Testis (tissue), 3 donors: ENCODE results near the gene GRIK5. TPM values are rescaled to one million over a fixed set of nuclear protein-coding genes. Genes with fewer than 3 reads are reported as not detected.

Experiments used
- DNase-seq: peaks from one replicate; pipeline ENCODE4 v3.0.0-alpha.2; 2019
- H3K27ac ChIP-seq, 2 donors: fragments of 200-600 bp; sonication (generic); one replicate each; pipeline ENCODE4 v1.5.1; 2019
- H3K27me3 ChIP-seq: fragments of 200-600 bp; sonication (generic); one replicate; pipeline ENCODE4 v1.5.1; 2019
- H3K36me3 ChIP-seq: fragments of 200-600 bp; sonication (generic); one replicate; pipeline ENCODE4 v1.5.1; 2017; ENCODE audit warnings: low read depth; ENCODE audit errors: missing control alignments
- H3K4me1 ChIP-seq: fragments of 200-600 bp; sonication (generic); one replicate; pipeline ENCODE4 v1.5.1; 2019
- H3K4me3 ChIP-seq, 2 donors: fragments of 200-600 bp; sonication (generic); one replicate each; pipeline ENCODE4 v1.5.1; 2017 to 2019
- H3K9me3 ChIP-seq: fragments of 200-600 bp; sonication (generic); one replicate; pipeline ENCODE4 v1.5.1; 2017
- CTCF ChIP-seq, 3 experiments: fragments of 450-650 bp in 2 of 3; fragments of 200-600 bp in 1 of 3; sonication (generic) in 1 of 3; IDR thresholded peaks; one replicate each; pipeline ENCODE4 v1.5.1; 2016 to 2019; ENCODE audit warnings: antibody characterized with exemption in 3 of 3, mild to moderate bottlenecking in 2 of 3, moderate library complexity in 1 of 3
- POLR2A ChIP-seq: fragments of 450-650 bp; IDR thresholded peaks from one replicate; pipeline ENCODE4 v1.6.1; 2017; ENCODE audit warnings: antibody characterized with exemption, mild to moderate bottlenecking, moderate library complexity
- WGBS, 2 donors: methylation state at CpG; one replicate each; pipeline ENCODE4 v1.1.5; 2018; 5-methylcytosine and 5-hydroxymethylcytosine counted together
- intact Hi-C: fragments of 100-400 bp; cut with DNase I; formaldehyde crosslinking; loops from one replicate; pipeline ENCODE4 v1.15.1; 2023; ENCODE audit warnings: low total_unique reads
- polyA plus RNA-seq: library from polyadenylated mRNA; stranded (reverse); fragments of 350-450 nt; fragmentation: Illumina TruSeq; extraction: RNeasy Lipid Tissue Mini Kit (QIAGEN cat#74804); gene quantifications from one replicate; pipeline ENCODE4 v1.2.3, GENCODE V29; 2014; ENCODE audit warnings: low read depth, low replicate concordance; ENCODE audit not compliant: insufficient read depth
- total RNA-seq, 2 donors: library from RNA; depleted of rRNA; stranded (reverse); fragments of >200 nt; gene quantifications; one replicate each; pipeline ENCODE4 v1.2.3, GENCODE V29; 2016

Gene GRIK5
- total and polyA plus RNA-seq, 3 donors from 2014 or later, result 31.7 to 87.4 (median 43.8) TPM

DNA sequence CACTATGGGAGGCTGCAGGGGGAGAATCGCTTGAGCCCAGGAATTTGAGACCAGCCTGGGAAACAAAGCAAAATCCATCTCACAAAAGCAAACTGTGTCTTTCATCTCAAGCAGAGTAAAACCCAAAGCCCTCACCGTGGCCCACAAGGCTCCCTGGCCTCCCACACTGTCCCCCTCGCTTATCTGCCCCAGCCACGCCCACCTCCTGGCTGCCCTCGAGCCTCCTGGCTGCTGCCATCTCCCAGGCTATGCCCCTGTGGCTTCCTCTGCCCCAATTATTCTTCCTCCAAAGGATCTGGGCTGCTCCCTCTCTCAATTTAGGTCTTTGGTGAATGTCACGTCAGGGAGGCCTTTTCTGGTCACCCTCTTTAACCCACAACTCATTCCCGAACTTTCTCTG is 114.5 kb downstream of the GRIK5 start:
- peaks cover 12% of the 10 kb centered on the region for H3K4me1 ChIP-seq
- H3K27me3 ChIP-seq, result no peaks in the 10 kb centered on the region
- H3K9me3 ChIP-seq, result no peaks in the 10 kb centered on the region
- no peak for DNase-seq
- TF ChIP-seq POLR2A (no peak), CTCF (IDR thresholded peaks at IDR 0.05) (no peak)
- no peaks in the 10 kb centered on the region for H3K36me3 ChIP-seq
- no peak overlapping the region for H3K4me3 ChIP-seq
- WGBS, 2 donors, result 50 to 53% methylated on average over 7 of the region's 7 CpGs
- H3K27ac ChIP-seq, result no peak overlapping the region
- intact Hi-C loops, result loop anchor here (10.0 kb wide), 1 partner anchor 81 kb away; the partner anchor contains the start of gene CD79A

DNA sequence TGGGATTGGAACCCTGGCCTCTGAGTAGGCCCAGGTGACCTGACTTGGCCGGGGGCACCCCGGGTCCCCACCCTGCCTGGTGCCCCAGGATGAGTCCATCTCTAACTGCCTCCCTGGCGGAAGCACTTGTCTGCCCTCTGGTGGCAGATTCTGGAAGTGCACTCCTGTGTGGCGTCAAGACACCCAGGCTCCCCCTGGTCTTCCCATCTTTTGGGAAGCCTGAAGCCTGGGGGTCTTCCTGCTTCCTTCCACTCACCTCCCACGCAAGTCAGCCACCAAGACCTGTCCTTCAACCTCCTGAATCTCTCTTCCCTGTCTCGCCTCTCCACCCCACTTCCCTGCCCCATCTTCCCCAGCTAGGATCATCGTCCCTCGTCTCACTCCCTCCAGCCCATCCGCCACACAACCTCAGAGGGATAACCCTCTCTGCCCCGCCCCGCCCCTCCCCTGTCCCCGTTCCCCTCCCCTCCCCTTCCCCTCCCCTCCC is 118.3 kb downstream of the GRIK5 start:
- Histone ChIP-seq H3K27ac (no peak overlapping the region), H3K9me3 (no peaks in the 10 kb centered on the region), H3K27me3 (no peaks in the 10 kb centered on the region), H3K4me3 (no peak overlapping the region), H3K4me1 (no peaks in the 10 kb centered on the region), H3K36me3 (no peaks in the 10 kb centered on the region)
- intact Hi-C loops, result loop anchor here (10.0 kb wide), 1 partner anchor 77 kb away; the partner anchor contains the start of gene CD79A
- peak; percentile 82 for DNase-seq
- TF ChIP-seq CTCF (IDR thresholded peaks at IDR 0.05) (peak; percentile 82 to 99 (median 89)), POLR2A (no peak)
- 16 to 22% methylated on average over 5 to 12 of the region's 12 CpGs for WGBS, 2 donors

Other genes starting within 250 kb of the GRIK5 start
- 10 to 100 TPM; 33.6 to 68.4 TPM for gene LYPD4, start 225.5 kb downstream of the GRIK5 start, total RNA-seq
- gene LYPD4, start 225.5 kb downstream of the GRIK5 start, polyA plus RNA-seq, result 198 TPM
- gene DMRTC2, start 225.2 kb downstream of the GRIK5 start, total RNA-seq, result 10 to 100 TPM; 23.1 to 55.3 TPM
- gene DMRTC2, start 225.2 kb downstream of the GRIK5 start, polyA plus RNA-seq, result 71.0 TPM
- gene RPS19, start 210.0 kb downstream of the GRIK5 start, total RNA-seq, result 1,000 to 10,000 TPM in 1 of 2 donors, 100 to 1,000 TPM in 1; 869 to 1,199 TPM
- 1,270 TPM for gene RPS19, start 210.0 kb downstream of the GRIK5 start, polyA plus RNA-seq
- under 1 TPM in 1 of 2 donors, not detected in 1; 0.87 TPM for gene CD79A, start 192.9 kb downstream of the GRIK5 start, total RNA-seq
- gene CD79A, start 192.9 kb downstream of the GRIK5 start, polyA plus RNA-seq, result 3.6 TPM
- gene ARHGEF1, start 187.0 kb downstream of the GRIK5 start, total RNA-seq, result 10 to 100 TPM; 51.2 to 56.3 TPM
- 33.2 TPM for gene ARHGEF1, start 187.0 kb downstream of the GRIK5 start, polyA plus RNA-seq
- gene ERFL, start 141.8 kb downstream of the GRIK5 start, total RNA-seq, result 1 to 10 TPM; 2.2 to 2.4 TPM
- 0.78 TPM for gene ERFL, start 141.8 kb downstream of the GRIK5 start, polyA plus RNA-seq
- 100 to 1,000 TPM; 143 to 196 TPM for gene RABAC1, start 110.9 kb downstream of the GRIK5 start, total RNA-seq
- 182 TPM for gene RABAC1, start 110.9 kb downstream of the GRIK5 start, polyA plus RNA-seq
- gene ATP1A3, start 76.0 kb downstream of the GRIK5 start, total RNA-seq, result 10 to 100 TPM; 30.3 to 60.8 TPM
- gene ATP1A3, start 76.0 kb downstream of the GRIK5 start, polyA plus RNA-seq, result 87.3 TPM
- 10 to 100 TPM; 63.2 to 64.8 TPM for gene ZNF574, start 6.0 kb upstream of the GRIK5 start, total RNA-seq
- 47.4 TPM for gene ZNF574, start 6.0 kb upstream of the GRIK5 start, polyA plus RNA-seq
- 10 to 100 TPM in 1 of 2 donors, 1 to 10 TPM in 1; 9.4 to 20.6 TPM for gene POU2F2, start 62.2 kb upstream of the GRIK5 start, total RNA-seq
- gene POU2F2, start 62.2 kb upstream of the GRIK5 start, polyA plus RNA-seq, result 13.2 TPM
- gene DEDD2, start 147.5 kb upstream of the GRIK5 start, total RNA-seq, result 10 to 100 TPM; 54.4 to 80.0 TPM
- gene DEDD2, start 147.5 kb upstream of the GRIK5 start, polyA plus RNA-seq, result 40.7 TPM
- 10 to 100 TPM; 10.1 to 12.2 TPM for gene ZNF526, start 150.1 kb upstream of the GRIK5 start, total RNA-seq
- 10.1 TPM for gene ZNF526, start 150.1 kb upstream of the GRIK5 start, polyA plus RNA-seq
- 10 to 100 TPM; 54.3 to 64.3 TPM for gene GSK3A, start 172.4 kb upstream of the GRIK5 start, total RNA-seq
- gene GSK3A, start 172.4 kb upstream of the GRIK5 start, polyA plus RNA-seq, result 98.1 TPM
- 100 to 1,000 TPM in 1 of 2 donors, 10 to 100 TPM in 1; 85.4 to 120 TPM for gene ERF, start 184.9 kb upstream of the GRIK5 start, total RNA-seq
- gene ERF, start 184.9 kb upstream of the GRIK5 start, polyA plus RNA-seq, result 59.6 TPM
- 100 to 1,000 TPM; 163 to 181 TPM for gene CIC, start 199.0 kb upstream of the GRIK5 start, total RNA-seq
- 95.6 TPM for gene CIC, start 199.0 kb upstream of the GRIK5 start, polyA plus RNA-seq
- 10 to 100 TPM; 16.8 to 18.3 TPM for gene PRR19, start 231.9 kb upstream of the GRIK5 start, total RNA-seq
- gene PRR19, start 231.9 kb upstream of the GRIK5 start, polyA plus RNA-seq, result 37.4 TPM
- 10 to 100 TPM; 50.7 to 66.7 TPM for gene PAFAH1B3, start 232.4 kb upstream of the GRIK5 start, total RNA-seq
- gene PAFAH1B3, start 232.4 kb upstream of the GRIK5 start, polyA plus RNA-seq, result 45.1 TPM
- 10 to 100 TPM in 1 of 2 donors, 1 to 10 TPM in 1; 7.2 to 12.3 TPM for gene TMEM145, start 243.1 kb upstream of the GRIK5 start, total RNA-seq
- 6.9 TPM for gene TMEM145, start 243.1 kb upstream of the GRIK5 start, polyA plus RNA-seq